ENCODE data around the gene PCSK5.
"Not testable (repeated sequence)": the region's sequence is repeated elsewhere in the genome, so short reads cannot be mapped to it uniquely, and the experiment has no call there.

PCSK5 gene

GRCh38 chr9:76313771-76314170 is 423.3 kb downstream of the PCSK5 start:
- no peak for DNase-seq (ENCODE audit: low read depth)
- H3K4me3 ChIP-seq (ENCODE audit: low read depth, low read length), result no peak overlapping the region

GRCh38 chr9:76314321-76314720 is 423.8 kb downstream of the PCSK5 start:
- H3K4me3 ChIP-seq (ENCODE audit: low read depth, low read length), result no peak overlapping the region
- DNase-seq (ENCODE audit: low read depth), result no peak

GRCh38 chr9:76316069-76316468 is 425.6 kb downstream of the PCSK5 start:
- DNase-seq (ENCODE audit: low read depth), result no peak
- no peak overlapping the region for H3K4me3 ChIP-seq (ENCODE audit: low read depth, low read length)

GRCh38 chr9:76319466-76319865 is 429.0 kb downstream of the PCSK5 start:
- not testable (repeated sequence) for DNase-seq (ENCODE audit: low read depth); H3K4me3 ChIP-seq (ENCODE audit: low read depth, low read length)

GRCh38 chr9:76321195-76321828 is 430.8 kb downstream of the PCSK5 start:
- DNase-seq (ENCODE audit: low read depth), result peak; percentile 64
- H3K4me3 ChIP-seq (ENCODE audit: low read depth, low read length), result no peak overlapping the region

GRCh38 chr9:76322810-76323209 is 432.3 kb downstream of the PCSK5 start:
- no peak overlapping the region for H3K4me3 ChIP-seq (ENCODE audit: low read depth, low read length)
- no peak for DNase-seq (ENCODE audit: low read depth)

GRCh38 chr9:76323490-76323889 is 433.0 kb downstream of the PCSK5 start:
- DNase-seq (ENCODE audit: low read depth), result no peak
- H3K4me3 ChIP-seq (ENCODE audit: low read depth, low read length), result no peak overlapping the region

GRCh38 chr9:76324030-76324429 is 433.6 kb downstream of the PCSK5 start:
- not testable (repeated sequence) for DNase-seq (ENCODE audit: low read depth); H3K4me3 ChIP-seq (ENCODE audit: low read depth, low read length)

GRCh38 chr9:76330034-76330433 is 439.6 kb downstream of the PCSK5 start:
- DNase-seq (ENCODE audit: low read depth), result no peak
- H3K4me3 ChIP-seq (ENCODE audit: low read depth, low read length), result no peak overlapping the region

- H3K4me3 ChIP-seq (ENCODE audit: low read depth, low read length), result no peak overlapping the region
- no peak for DNase-seq (ENCODE audit: low read depth)
These were observed 442.9 kb downstream of the PCSK5 start for GRCh38 chr9:76333388-76333787.

- no peak overlapping the region for H3K4me3 ChIP-seq (ENCODE audit: low read depth, low read length)
- no peak for DNase-seq (ENCODE audit: low read depth)
These were observed 443.5 kb downstream of the PCSK5 start for GRCh38 chr9:76333964-76334363.

- H3K4me3 ChIP-seq (ENCODE audit: low read depth, low read length), result no peak overlapping the region
- DNase-seq (ENCODE audit: low read depth), result no peak
These were observed 445.6 kb downstream of the PCSK5 start for GRCh38 chr9:76336027-76336426.

- H3K4me3 ChIP-seq (ENCODE audit: low read depth, low read length), result no peak overlapping the region
- no peak for DNase-seq (ENCODE audit: low read depth)
These were observed 447.9 kb downstream of the PCSK5 start for GRCh38 chr9:76338418-76338817.

GRCh38 chr9:76341616-76342015 is 451.1 kb downstream of the PCSK5 start:
- DNase-seq (ENCODE audit: low read depth), result no peak
- H3K4me3 ChIP-seq (ENCODE audit: low read depth, low read length), result no peak overlapping the region

GRCh38 chr9:76342201-76342600 is 451.7 kb downstream of the PCSK5 start:
- DNase-seq (ENCODE audit: low read depth), result no peak
- no peak overlapping the region for H3K4me3 ChIP-seq (ENCODE audit: low read depth, low read length)

GRCh38 chr9:76342858-76343257 is 452.4 kb downstream of the PCSK5 start:
- H3K4me3 ChIP-seq (ENCODE audit: low read depth, low read length), result no peak overlapping the region
- no peak for DNase-seq (ENCODE audit: low read depth)

GRCh38 chr9:76349865-76350264 is 459.4 kb downstream of the PCSK5 start:
- H3K4me3 ChIP-seq (ENCODE audit: low read depth, low read length), result no peak overlapping the region
- DNase-seq (ENCODE audit: low read depth), result no peak

- H3K4me3 ChIP-seq (ENCODE audit: low read depth, low read length), result no peak overlapping the region
- DNase-seq (ENCODE audit: low read depth), result no peak
These were observed 460.5 kb downstream of the PCSK5 start for GRCh38 chr9:76351006-76351405.

- no peak overlapping the region for H3K4me3 ChIP-seq (ENCODE audit: low read depth, low read length)
- DNase-seq (ENCODE audit: low read depth), result no peak
These were observed 461.6 kb downstream of the PCSK5 start for GRCh38 chr9:76352026-76352620.

GRCh38 chr9:76353280-76353679 is 462.8 kb downstream of the PCSK5 start:
- DNase-seq (ENCODE audit: low read depth), result no peak
- no peak overlapping the region for H3K4me3 ChIP-seq (ENCODE audit: low read depth, low read length)

- no peak overlapping the region for H3K4me3 ChIP-seq (ENCODE audit: low read depth, low read length)
- no peak for DNase-seq (ENCODE audit: low read depth)
These were observed 463.7 kb downstream of the PCSK5 start for GRCh38 chr9:76354221-76354620.

Data from skeletal muscle cell (primary cell).